ENCODE data around the gene USP35.

- TF ChIP-seq CTCF (IDR thresholded peaks at IDR 0.05) (no peak), POLR2A (IDR thresholded peaks at IDR 0.05) (no peak)
Measured at GRCh38 chr11:78231962-78232501, 43.3 kb downstream of the USP35 start.

Measured in Peyer's patch (tissue), 4 donors.